GM19463 (cell line): ENCODE measurements around the gene NFAT5.
"Not testable (repeated sequence)": the region's sequence is repeated elsewhere in the genome, so short reads cannot be mapped to it uniquely, and the experiment has no call there.

Experiments used
- ATAC-seq: cut with Tn5 transposase; IDR thresholded peaks from one replicate; pipeline ENCODE4 v1.9.1; 2021; ENCODE audit warnings: mild to moderate bottlenecking, moderate library complexity; ENCODE audit not compliant: unreplicated experiment

Gene NFAT5

DNA sequence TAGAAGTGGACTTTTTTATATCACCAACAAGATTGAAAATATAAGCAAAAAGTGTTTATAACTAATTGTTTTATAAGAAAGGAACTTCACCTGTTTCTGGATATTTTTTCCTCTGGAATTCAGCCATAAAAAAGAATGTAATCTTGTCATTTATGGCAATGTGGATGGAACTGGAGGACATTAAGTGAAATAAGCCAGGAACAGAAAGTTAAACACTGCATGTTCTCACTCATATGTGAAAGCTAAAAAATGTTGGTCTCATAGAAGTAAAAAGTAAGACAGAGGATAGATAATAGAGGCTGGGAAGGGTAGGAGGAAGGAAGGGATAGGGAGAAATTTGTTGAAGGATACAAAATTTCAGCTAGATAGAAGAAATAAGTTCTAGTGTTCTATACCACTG, 67.6 kb downstream of the NFAT5 start:
- no peak for ATAC-seq

DNA sequence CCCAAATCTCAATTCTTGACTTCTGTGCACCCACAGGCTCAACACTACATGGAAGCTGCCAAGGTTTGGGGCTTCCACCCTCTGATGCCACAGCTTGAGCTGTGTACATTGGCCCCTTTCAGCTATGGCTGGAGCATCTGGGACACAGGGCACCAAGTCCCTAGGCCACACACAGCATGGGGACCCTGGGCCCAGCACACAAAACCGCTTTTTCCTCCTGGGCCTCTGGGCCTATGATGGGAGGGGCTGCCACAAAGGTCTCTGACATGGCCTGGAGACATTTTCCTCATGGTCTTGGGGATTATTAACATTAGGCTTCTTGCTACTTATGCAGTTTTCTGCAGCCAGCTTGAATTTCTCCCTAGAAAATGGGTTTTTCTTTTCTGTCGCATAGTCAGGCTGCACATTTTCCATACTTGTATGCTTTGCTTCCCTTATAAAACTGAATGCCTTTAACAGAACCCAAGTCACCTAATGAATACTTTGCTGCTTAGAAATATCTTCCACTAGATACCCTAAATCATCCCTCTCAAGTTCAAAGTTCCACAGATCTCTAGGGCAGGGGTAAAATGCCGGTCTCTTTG, 70.9 kb downstream of the NFAT5 start:
- ATAC-seq, result not testable (repeated sequence)

DNA sequence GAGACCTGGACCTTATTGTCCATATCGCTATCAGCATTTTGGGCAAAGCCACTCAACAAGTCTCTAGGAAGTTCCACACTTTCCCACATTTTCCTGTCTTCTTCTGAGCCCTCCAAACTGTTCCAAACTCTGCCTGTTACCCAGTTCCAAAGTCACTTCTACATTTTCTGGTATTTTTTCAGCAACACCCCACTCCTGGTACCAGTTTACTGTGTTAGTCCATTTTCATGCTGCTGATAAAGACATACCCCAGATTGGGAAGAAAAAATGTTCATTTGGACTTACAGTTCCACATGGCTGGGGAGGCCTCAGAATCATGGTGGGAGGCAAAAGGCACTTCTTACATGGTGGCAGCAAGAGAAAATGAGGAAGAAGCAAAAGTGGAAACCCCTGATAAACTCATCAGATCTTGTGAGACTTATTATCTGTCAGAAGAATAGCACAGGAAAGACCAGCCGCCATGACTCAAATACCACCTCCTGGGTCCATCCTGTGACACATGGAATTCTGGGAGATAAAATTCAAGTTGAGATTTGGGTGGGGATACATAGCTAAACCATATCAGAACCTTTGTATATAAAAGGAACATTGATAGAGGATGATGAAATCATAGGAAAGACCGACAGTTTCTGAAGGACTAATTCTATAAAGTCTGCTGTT, 71.6 kb downstream of the NFAT5 start:
- not testable (repeated sequence) for ATAC-seq

DNA sequence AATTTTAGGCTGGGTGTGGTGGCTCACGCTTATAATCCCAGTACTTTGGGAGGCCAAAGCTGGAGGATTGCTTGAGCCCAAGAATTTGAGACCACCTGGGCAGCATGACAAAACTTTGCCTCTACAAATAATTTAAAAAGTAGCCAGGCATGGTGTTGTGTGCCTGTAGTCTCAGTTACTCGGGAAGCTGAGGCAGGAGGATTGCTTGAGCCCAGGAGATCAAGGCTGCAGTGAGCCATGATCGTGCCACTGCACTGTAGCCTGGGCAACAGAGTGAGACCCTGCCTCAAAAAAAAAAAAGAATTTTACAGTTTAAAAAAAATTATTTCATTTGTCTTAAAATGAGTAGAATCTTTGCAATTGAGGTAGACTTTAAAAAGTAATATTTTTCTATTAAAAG, 78.2 kb downstream of the NFAT5 start:
- not testable (repeated sequence) for ATAC-seq

DNA sequence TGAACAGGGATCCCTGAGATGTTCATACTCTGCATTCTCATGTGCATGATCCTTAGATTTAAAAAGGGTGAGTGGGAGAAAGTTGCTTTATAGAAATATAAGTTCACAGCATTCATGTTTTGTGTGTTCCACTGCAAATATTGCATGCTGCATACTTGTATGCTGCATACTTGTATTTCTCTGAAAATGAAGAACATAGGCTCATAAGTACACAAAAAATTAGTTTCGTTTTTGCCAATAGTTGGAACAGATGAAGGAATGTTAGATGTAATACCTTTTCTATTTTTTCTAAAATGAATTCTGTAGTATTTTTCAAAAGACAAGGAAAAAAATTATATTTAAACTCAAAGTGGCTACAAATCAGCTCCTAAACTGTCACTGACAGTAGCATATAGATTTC, 79.0 kb downstream of the NFAT5 start:
- no peak for ATAC-seq

DNA sequence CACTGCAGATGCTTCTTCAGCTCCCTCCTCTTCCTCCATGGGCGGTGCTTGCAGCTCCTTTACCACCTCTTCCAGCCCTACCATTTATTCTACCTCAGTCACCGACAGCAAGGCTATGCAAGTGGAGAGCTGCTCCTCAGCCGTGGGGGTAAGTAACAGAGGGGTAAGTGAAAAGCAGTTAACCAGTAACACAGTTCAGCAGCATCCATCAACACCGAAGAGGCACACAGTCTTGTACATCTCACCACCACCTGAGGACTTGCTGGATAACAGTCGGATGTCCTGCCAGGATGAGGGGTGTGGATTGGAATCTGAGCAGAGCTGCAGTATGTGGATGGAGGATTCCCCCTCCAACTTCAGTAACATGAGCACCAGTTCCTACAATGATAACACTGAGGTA, 81.3 kb downstream of the NFAT5 start:
- ATAC-seq, result no peak

DNA sequence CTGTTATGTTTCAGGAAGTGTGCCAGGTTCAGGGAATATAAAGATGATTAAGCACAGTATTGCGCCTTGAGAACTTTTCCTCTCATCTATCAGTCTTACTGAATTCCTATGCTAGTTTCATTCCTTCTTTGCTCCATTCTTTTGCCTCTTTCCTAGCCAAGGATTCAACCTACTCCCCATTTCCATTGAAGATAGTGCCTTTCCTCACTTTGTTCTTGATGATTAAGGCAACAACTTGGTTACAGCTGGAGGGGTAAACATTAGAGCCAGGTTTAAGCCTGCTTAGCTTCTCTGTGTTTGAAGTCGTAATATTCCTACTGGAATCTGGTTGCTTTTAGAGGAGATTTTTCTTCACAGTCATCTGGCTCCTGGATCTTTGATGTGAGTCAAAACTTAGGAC, 85.5 kb downstream of the NFAT5 start:
- no peak for ATAC-seq

DNA sequence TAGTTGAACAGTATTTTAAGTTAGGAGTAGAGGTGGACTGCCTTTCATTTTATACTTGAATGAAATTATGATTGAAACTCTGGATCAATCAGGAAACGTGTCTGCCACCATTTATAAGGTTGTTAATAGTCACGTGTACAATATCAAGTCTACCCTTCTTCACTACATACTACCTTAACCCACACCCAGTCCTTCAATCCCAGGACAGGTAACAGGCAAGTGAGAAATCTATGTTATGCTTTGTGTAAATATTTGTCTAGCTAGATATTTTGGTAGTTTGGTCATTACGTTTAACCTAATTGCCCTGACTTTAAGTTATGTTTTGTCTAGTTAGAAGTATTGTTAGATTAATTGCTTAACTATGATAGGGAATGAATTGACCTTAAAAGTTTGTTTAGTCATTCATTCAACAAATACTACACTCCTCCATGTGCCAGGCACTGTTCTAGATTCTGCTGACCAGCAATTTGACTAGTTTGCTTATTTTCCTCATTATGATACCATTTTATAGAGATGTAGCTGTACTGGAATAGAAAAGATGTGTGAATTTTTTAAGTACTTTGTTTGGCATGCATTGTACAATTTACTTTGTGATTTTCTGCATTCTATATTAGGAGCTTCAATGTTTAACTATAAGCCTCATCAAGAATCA, 88.6 kb downstream of the NFAT5 start:
- ATAC-seq, result no peak

DNA sequence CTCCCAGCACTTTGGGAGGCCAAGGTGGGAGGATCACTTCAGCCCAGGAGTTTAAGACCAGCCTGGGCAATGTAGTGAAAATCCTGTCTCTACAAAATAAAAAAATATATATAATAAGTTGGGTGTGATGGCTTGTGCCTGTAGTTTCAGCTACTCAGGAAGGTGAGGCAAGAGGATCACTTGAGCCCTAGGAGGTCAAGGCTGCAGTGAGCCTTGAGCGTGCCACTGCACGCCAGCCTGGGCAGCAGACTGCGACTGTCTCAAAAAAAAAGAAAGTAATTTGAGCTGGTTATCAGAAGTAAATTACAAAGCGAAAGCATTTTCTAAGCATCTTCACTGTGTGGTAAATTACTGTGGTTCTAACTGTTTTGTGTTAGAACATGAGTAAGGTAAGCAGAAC, 94.4 kb downstream of the NFAT5 start:
- ATAC-seq, result no peak

DNA sequence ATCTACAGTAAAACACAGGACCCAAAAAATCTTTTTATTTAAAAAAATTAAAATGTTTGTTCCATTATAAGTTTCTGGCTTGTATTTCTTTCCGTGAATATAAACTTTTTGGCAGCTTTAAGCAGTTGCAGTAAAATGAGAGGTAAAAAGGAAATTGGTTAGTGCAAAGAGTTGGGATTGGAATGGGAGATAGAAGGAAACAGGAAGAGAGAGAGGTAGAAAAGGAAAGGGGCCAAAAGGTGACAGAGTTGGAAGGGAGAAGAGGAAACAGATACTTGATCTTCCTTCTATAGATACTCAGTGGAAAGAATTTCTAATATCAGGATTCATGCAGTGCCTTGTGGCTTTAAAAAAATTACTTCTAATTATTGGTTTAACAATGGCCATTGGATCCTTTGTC, 97.1 kb downstream of the NFAT5 start:
- ATAC-seq, result no peak

DNA sequence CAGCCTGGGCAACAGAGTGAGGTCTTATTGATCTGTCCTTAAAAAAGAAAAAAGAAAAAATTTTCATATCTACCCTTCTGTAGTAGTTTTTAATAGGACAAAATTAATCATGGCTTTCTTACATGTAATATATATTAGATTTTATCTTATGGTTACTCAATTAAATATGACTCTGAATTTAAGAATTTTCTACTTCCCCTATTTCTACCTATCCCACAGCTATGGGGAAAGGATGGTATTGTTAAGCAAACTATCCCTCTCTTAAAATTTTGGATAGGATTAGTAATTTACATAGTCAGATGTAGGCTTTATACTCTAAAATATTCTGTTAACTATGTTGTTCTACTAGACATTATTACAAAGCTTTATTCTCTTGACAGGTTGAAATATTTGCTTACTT, 98.1 kb downstream of the NFAT5 start:
- ATAC-seq, result no peak

DNA sequence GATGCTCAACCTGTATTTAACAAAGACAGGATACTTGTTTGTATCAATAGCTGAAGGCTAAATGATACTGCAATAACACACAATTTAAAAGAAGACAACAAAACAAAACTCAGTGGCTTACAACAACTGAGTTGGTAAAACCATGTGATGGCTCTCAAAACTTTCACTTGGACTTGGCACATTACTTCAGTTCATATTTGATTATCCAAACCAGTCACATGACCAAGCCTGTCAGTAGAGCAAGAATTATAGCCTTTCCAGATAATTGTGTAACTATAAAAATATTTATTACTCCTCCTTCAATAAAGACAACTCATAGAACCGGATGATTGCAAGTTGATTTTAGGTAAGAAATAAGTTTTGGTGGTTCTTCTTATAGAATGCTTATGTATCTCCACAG, 103.8 kb downstream of the NFAT5 start:
- ATAC-seq, result no peak

DNA sequence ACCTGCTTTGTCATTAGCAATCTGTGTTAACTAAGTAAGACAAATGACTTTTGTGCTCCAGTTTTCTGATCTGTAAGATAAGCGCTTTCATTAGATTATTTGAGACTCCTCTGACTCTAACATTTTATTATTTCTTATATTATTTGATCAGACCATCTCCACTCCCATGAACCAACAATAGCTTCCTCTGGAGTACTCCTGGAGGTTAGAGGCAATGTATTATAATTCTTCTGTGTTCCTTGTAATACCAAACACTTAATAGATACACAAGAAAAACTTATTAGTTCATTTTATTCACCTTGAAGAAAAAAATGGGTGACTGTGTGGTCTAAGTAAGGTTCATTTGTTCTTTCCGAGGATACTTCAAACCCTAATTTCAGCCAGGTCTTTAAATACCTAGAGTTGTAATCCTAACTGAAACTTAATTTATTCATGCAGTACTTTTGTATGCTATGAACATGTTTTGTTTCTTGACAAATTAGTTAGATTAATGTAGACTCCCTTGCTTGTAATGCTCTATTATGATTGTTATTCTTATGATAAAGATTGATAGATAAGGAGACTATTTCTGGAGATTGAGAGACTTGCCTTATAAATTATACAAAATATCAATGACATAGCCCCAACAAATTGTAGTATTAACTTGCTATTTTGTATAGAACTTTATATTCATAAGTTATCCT, 106.7 kb downstream of the NFAT5 start:
- no peak for ATAC-seq

DNA sequence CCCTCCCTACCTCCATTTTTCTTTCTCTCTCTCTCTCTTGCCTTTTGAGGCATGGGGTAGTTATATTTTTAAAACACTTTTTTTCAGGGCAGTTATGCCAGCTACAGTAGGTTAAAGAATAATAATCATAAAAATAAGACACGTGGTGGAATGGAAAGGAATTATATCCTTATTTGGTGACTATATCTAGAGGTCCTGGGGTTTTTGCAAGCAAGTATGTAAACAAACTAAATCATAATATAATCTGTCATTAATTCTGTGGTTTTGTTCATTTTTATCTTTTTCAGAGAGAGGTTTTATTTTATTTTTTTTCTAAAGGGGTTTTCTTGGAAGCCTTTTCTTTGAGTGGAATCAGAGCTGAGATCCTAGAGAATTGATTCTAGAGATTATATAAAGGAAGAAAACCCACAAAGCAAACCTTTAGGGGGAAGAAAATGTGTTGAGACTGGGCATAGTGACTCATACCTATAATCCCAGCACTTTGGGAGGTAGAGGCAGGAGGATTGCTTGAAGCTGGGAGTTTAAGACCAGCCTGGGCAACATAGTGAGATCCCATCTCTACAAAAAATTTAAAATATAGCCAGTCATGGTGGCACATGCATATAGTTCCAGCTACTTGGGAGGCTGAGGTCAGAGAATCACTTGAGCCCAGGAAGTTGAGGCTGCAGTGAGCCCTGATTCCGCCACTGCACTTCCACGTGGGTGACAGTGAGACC, 107.4 kb downstream of the NFAT5 start:
- no peak for ATAC-seq

DNA sequence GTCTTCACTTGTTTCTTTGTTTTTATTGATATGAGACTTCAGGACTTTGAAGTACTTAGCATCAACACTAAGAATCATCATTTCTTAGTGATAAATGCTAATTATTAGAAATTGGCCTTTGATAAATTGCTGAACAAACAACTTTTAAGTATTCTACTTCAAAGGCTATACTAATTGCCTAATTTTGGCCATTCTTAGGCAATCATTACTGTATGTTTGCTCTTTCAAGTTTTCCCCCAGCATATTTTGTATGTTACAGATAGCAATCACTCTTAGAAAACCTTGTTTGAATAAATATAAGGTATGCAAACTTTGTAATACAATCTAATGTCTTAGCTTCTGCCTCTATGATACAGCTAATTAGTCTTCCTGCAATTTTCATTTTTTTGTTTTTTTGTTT, 114.6 kb downstream of the NFAT5 start:
- ATAC-seq, result no peak

DNA sequence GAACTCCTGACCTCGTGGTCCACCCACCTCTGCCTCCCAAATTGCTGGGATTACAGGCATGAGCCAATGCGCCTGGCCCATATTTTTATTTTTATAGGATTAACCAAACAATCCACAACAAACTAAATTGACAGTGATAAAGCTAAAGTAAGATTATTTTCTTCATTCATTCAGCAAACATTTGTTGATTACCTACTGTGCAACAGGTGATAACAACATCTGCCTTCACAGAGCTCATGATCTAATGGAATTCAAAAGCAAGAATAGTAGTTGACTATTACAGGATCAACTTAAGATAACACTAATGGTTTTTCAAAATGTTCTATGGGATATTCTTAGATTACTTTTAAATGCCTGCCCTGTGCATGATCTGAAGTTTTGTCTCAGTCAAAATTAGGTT, 122.8 kb downstream of the NFAT5 start:
- no peak for ATAC-seq

DNA sequence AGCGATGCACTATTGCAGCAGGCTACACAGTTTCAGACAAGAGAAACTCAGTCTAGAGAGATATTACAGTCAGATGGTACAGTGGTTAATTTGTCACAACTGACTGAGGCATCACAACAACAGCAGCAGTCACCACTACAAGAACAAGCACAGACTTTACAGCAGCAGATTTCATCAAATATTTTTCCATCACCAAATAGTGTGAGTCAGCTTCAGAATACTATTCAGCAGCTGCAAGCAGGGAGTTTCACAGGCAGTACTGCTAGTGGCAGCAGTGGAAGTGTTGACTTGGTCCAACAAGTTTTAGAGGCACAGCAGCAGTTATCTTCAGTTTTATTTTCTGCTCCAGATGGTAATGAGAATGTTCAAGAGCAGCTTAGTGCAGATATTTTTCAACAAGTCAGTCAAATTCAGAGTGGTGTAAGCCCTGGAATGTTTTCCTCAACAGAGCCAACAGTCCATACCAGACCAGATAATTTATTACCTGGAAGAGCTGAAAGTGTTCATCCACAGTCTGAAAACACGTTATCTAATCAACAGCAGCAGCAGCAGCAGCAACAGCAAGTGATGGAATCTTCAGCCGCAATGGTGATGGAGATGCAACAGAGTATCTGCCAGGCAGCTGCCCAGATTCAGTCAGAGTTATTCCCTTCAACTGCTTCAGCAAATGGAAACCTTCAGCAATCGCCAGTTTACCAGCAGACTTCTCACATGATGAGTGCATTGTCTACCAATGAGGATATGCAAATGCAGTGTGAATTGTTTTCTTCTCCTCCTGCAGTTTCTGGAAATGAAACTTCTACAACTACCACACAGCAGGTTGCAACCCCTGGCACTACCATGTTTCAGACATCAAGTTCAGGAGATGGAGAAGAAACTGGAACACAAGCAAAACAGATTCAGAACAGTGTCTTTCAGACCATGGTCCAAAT, 126.5 kb downstream of the NFAT5 start:
- no peak for ATAC-seq

DNA sequence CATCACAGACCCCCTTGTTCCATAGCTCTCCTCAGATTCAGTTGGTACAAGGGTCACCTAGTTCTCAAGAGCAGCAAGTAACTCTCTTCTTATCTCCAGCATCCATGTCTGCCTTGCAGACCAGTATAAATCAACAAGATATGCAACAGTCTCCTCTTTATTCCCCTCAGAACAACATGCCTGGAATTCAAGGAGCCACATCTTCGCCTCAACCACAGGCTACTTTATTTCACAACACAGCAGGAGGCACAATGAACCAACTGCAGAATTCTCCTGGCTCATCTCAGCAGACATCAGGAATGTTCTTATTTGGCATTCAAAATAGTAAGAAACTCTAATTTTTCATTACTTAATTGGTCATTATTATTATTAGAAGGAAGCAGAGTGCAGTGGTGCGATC, 128.2 kb downstream of the NFAT5 start:
- no peak for ATAC-seq

DNA sequence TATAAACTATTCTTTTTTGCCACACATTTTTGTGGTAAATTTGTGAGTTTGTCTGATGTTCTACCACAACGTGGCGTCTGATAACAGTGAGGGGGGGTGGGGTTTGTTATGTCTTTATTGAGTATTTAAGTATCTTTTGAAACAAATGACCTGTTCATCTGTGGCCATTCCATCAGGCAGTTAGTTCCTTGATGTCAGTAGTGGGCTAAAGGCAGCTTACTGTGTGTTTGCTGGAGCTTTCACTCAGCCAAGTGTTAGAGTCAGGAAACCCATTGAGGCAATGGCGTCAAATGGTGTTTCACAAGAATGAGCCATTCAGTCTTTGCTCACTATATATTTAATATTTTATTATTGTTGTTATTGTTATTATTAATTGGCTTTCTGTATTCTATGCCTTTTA, 132.6 kb downstream of the NFAT5 start:
- no peak for ATAC-seq

DNA sequence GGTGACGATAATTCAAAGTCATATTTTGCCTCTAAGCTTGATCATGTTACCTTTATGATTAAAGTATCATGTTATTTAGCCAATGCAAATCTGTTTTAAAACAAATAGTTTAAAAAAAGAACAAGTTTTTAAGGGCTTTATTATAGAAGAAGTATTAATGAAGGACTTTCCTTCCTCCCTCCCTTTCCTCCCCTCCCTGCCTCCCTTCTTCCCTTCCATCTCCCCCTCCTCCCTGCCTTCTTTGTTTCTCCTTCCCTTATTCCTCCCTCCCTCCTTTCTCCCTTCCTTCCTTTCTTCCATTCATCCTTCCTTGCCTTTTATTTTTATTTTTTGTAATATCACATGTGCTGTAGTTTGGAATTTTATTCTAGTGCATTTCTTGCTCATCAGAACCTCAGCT, 134.1 kb downstream of the NFAT5 start:
- no peak for ATAC-seq
